Testis (tissue), 3 donors: ENCODE results near the gene RHO. TPM values are rescaled to one million over a fixed set of nuclear protein-coding genes. Genes with fewer than 3 reads are reported as not detected.

Source experiments
- DNase-seq: peaks from one replicate; pipeline ENCODE4 v3.0.0-alpha.2; 2019
- H3K27ac ChIP-seq, 2 donors: fragments of 200-600 bp; sonication (generic); one replicate each; pipeline ENCODE4 v1.5.1; 2019
- H3K27me3 ChIP-seq: fragments of 200-600 bp; sonication (generic); one replicate; pipeline ENCODE4 v1.5.1; 2019
- H3K36me3 ChIP-seq: fragments of 200-600 bp; sonication (generic); one replicate; pipeline ENCODE4 v1.5.1; 2017; ENCODE audit warnings: low read depth; ENCODE audit errors: missing control alignments
- H3K4me1 ChIP-seq: fragments of 200-600 bp; sonication (generic); one replicate; pipeline ENCODE4 v1.5.1; 2019
- H3K4me3 ChIP-seq, 2 donors: fragments of 200-600 bp; sonication (generic); one replicate each; pipeline ENCODE4 v1.5.1; 2017 to 2019
- H3K9me3 ChIP-seq: fragments of 200-600 bp; sonication (generic); one replicate; pipeline ENCODE4 v1.5.1; 2017
- POLR2A ChIP-seq: fragments of 450-650 bp; IDR thresholded peaks from one replicate; pipeline ENCODE4 v1.6.1; 2017; ENCODE audit warnings: antibody characterized with exemption, mild to moderate bottlenecking, moderate library complexity
- WGBS, 2 donors: methylation state at CpG; one replicate each; pipeline ENCODE4 v1.1.5; 2018; 5-methylcytosine and 5-hydroxymethylcytosine counted together
- intact Hi-C: fragments of 100-400 bp; cut with DNase I; formaldehyde crosslinking; loops from one replicate; pipeline ENCODE4 v1.15.1; 2023; ENCODE audit warnings: low total_unique reads
- polyA plus RNA-seq: library from polyadenylated mRNA; stranded (reverse); fragments of 350-450 nt; fragmentation: Illumina TruSeq; extraction: RNeasy Lipid Tissue Mini Kit (QIAGEN cat#74804); gene quantifications from one replicate; pipeline ENCODE4 v1.2.3, GENCODE V29; 2014; ENCODE audit warnings: low read depth, low replicate concordance; ENCODE audit not compliant: insufficient read depth
- total RNA-seq, 2 donors: library from RNA; depleted of rRNA; stranded (reverse); fragments of >200 nt; gene quantifications; one replicate each; pipeline ENCODE4 v1.2.3, GENCODE V29; 2016
- TF ChIP-seq, protein P1 (sequence below), 3 experiments: fragments of 450-650 bp in 2 of 3; fragments of 200-600 bp in 1 of 3; sonication (generic) in 1 of 3; IDR thresholded peaks; one replicate each; pipeline ENCODE4 v1.5.1; 2016 to 2019; ENCODE audit warnings: antibody characterized with exemption in 3 of 3, mild to moderate bottlenecking in 2 of 3, moderate library complexity in 1 of 3

Gene RHO
- total and polyA plus RNA-seq, 3 donors from 2014 or later: 0.25 TPM; not detected in 2

- Histone ChIP-seq H3K27ac (no peak overlapping the region), H3K27me3 (no peaks in the 10 kb centered on the region), H3K4me1 (no peaks in the 10 kb centered on the region), H3K9me3 (no peaks in the 10 kb centered on the region), H3K36me3 (no peaks in the 10 kb centered on the region), H3K4me3 (no peak overlapping the region)
- 95 to 96% methylated on average over 4 to 8 of the region's 8 CpGs for WGBS, 2 donors
- intact Hi-C loops: no loop called here
- DNase-seq: no peak
- TF ChIP-seq POLR2A: no peak
- TF ChIP-seq, protein P1, sequence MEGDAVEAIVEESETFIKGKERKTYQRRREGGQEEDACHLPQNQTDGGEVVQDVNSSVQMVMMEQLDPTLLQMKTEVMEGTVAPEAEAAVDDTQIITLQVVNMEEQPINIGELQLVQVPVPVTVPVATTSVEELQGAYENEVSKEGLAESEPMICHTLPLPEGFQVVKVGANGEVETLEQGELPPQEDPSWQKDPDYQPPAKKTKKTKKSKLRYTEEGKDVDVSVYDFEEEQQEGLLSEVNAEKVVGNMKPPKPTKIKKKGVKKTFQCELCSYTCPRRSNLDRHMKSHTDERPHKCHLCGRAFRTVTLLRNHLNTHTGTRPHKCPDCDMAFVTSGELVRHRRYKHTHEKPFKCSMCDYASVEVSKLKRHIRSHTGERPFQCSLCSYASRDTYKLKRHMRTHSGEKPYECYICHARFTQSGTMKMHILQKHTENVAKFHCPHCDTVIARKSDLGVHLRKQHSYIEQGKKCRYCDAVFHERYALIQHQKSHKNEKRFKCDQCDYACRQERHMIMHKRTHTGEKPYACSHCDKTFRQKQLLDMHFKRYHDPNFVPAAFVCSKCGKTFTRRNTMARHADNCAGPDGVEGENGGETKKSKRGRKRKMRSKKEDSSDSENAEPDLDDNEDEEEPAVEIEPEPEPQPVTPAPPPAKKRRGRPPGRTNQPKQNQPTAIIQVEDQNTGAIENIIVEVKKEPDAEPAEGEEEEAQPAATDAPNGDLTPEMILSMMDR (IDR thresholded peaks at IDR 0.05): no peak
These were observed 9.9 kb upstream of the RHO start for GRCh38 chr3:129518581-129518980.

DNA sequence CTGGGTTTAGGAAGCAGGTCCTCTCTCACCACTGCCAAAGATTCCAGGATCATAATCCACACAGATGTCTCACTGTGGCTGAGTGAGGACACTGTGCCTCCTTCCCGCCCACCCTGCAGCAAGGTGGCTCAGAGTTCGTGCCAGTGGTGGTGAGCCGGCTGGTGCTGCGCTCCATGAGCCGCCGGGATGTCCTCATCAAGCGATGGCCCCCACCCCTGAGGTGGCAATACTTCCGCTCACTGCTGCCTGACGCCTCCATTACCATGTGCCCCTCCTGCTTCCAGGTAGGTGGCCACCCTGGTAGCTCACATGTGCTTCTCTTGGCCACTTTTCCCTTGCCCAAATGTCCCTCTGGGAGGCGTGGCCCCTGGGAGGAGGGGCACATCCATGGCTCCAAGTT is 9.0 kb upstream of the RHO start:
- WGBS, 2 donors: 95% methylated on average over 8 to 10 of the region's 10 CpGs
- no peak overlapping the region for H3K27ac ChIP-seq
- TF ChIP-seq POLR2A: no peak
- TF ChIP-seq, protein P1 (IDR thresholded peaks at IDR 0.05): no peak

DNA sequence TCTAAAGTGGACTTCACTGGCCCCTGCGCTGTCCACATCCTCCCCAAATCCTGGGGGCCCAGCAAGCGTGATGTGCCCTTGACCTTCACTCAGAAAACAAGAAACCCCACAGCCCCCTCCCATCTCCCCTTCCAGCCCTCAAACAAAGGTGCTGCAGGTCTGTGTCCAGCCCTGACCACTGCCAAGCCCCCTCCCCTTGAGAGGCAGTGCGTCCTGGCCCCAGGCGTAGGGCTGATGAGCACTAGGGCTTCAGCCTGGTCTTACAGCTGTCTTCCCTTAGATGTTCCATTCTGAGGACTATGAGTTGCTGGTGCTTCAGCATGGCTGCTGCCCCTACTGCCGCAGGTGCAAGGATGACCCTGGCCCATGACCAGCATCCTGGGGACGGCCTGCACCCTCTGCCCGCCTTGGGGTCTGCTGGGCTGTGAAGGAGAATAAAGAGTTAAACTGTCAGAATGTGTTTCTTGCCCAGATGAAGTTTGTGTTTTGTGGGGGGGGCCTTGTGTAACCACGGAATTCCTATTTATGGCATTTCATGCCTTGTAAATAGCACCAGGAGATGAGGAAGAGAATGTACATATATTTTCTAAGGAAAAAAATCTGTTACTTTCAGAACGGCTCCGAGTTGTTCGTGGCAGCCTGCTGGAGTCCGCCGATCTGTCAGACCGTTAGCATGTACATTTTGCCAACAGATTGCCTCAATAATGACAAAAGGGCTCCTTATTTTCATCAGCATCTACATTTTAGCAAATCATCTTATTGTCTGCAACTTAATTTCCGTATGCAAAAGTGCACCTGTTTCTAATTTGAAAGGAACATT is 8.3 kb upstream of the RHO start:
- H3K4me3 ChIP-seq: no peak overlapping the region
- H3K4me1 ChIP-seq: no peaks in the 10 kb centered on the region
- 91% methylated on average over 13 to 15 of the region's 15 CpGs for WGBS, 2 donors
- H3K9me3 ChIP-seq: no peaks in the 10 kb centered on the region
- no peak for TF ChIP-seq POLR2A
- TF ChIP-seq, protein P1 (IDR thresholded peaks at IDR 0.05): no peak
- no peaks in the 10 kb centered on the region for H3K36me3 ChIP-seq
- DNase-seq: no peak
- intact Hi-C loops: no loop called here
- H3K27me3 ChIP-seq: no peaks in the 10 kb centered on the region
- no peak overlapping the region for H3K27ac ChIP-seq

More for the DNA sequence above, 9.0 kb upstream of the RHO start:
- intact Hi-C loops: no loop called here
- H3K4me3 ChIP-seq: no peak overlapping the region
- no peak for DNase-seq
- H3K27me3 ChIP-seq: no peaks in the 10 kb centered on the region
- no peaks in the 10 kb centered on the region for H3K4me1 ChIP-seq
- H3K9me3 ChIP-seq: no peaks in the 10 kb centered on the region
- no peaks in the 10 kb centered on the region for H3K36me3 ChIP-seq

DNA sequence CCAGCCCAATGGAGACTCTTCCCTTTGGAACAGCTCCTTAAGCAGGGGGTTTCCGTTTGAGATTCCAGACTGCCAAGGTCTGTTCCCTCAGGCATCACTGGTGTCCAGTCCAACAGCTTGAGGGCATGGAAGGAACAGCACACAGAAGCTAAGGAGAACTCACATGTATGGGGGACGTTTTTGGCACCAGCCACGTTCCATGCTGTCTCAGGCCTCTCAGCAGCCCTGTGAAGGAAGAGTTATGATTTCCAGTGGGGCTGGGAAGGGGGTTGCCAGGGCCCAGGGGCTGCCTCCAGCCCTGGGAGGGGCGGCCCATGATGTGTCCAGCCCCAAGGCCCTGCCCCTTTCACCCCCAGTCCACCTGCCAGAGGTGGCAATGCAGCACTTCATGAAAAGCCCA is 7.5 kb upstream of the RHO start:
- H3K9me3 ChIP-seq: no peaks in the 10 kb centered on the region
- no peaks in the 10 kb centered on the region for H3K36me3 ChIP-seq
- TF ChIP-seq POLR2A: no peak
- TF ChIP-seq, protein P1 (IDR thresholded peaks at IDR 0.05): no peak
- DNase-seq: no peak
- 68 to 79% methylated on average over 3 to 4 of the region's 4 CpGs for WGBS, 2 donors
- no peak overlapping the region for H3K4me3 ChIP-seq
- H3K4me1 ChIP-seq: no peaks in the 10 kb centered on the region
- no peak overlapping the region for H3K27ac ChIP-seq
- intact Hi-C loops: no loop called here
- H3K27me3 ChIP-seq: no peaks in the 10 kb centered on the region

DNA sequence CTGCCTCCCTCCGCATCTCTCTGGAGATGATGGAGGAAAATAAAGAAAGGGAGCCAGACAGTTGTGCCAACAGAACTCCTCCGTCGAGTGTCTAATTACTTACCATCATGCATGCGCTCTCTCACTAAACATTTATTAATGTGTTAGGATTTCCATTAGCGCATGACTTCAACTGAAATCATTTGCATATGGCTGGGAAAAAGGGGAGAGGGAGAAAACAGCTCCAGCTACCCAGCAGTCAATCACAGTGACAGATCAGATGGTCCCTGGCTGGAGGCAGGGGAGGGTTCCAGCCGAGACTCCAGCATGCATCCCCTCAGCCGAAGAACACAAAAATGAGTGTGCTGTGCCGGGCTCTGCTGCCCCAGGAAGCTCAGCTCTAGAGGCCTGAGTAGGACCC is 6.8 kb upstream of the RHO start:
- WGBS, 2 donors: 78 to 84% methylated on average over 8 of the region's 8 CpGs
- Histone ChIP-seq H3K36me3 (no peaks in the 10 kb centered on the region), H3K27ac (no peak overlapping the region), H3K4me1 (no peaks in the 10 kb centered on the region), H3K9me3 (no peaks in the 10 kb centered on the region), H3K4me3 (no peak overlapping the region), H3K27me3 (no peaks in the 10 kb centered on the region)
- DNase-seq: no peak
- TF ChIP-seq, protein P1 (IDR thresholded peaks at IDR 0.05): no peak
- TF ChIP-seq POLR2A: no peak
- intact Hi-C loops: no loop called here
